ENCODE data around the gene KCNC1.

KCNC1 gene

DNA sequence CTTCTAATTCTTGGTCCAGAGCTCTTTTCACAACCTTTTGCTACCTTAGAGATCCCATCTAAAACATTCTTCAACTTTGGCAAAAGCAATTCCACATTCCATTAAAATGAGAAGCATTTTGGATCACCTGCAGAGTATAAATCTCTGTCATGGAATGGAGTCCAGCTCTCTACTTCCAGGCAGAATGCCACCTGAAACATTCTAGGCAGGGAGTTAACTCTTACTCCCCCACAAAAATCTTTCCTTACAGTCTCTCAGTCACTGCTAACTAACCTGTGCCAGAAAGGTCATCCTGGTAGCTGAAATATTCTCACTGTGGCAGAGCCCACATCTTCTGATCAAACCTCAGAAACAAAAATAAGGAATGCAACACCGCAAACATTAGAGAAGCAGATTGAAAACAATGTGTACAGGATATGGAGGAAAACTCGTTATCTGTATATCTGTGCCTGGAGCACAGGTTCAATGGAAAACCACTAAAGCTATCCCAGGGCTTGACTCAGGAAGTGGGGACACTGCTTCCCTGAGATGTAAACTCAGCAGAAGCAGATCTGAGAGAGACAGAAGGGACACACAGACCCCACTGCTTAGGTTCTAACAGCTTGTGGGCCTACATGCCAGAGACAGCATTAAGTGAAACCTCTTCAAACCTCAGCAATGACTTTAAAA is 78.9 kb downstream of the KCNC1 start:
- Histone ChIP-seq H3K9ac (ENCODE audit: low read depth in 1 of 2, low read length in 2 of 2) (no peak overlapping the region), H3K27ac (ENCODE audit: low read depth, low read length) (no peak overlapping the region), H3K27me3 (ENCODE audit: control insufficient read depth in 1 of 2, insufficient read depth in 2 of 2, low read length in 2 of 2) (no peaks in the 10 kb centered on the region), H3K4me1 (ENCODE audit: control insufficient read depth in 1 of 2, insufficient read depth in 2 of 2, low read length in 2 of 2) (peaks cover 0 to 5% of the 10 kb centered on the region in 2 donors), H3K4me3 (ENCODE audit: low read depth in 1 of 2, low read length in 2 of 2) (no peak overlapping the region), H3K36me3 (ENCODE audit: control insufficient read depth in 1 of 2, insufficient read depth in 2 of 2, low read length in 2 of 2) (no peaks in the 10 kb centered on the region), H3K9me3 (ENCODE audit: control insufficient read depth in 1 of 2, low read length in 2 of 2) (no peaks in the 10 kb centered on the region)

DNA sequence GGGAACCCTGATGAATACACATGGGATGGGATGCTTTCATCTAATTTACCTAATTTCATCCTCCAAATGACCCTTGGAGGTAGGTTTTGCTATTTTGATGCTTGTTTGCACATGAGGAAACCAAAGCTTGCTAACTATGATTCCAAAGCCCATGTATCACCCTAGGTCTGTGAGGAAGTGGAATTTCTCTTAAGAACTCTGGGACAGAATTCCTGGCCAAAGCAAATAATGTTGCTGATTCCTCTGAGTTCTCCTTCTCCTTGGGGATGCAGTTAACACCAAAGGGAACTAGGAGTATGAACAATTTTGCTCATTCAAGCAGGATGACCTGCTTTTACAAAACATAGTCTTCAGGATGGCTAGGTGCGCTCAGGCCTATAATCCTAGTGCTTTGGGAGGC is 80.0 kb downstream of the KCNC1 start:
- Histone ChIP-seq H3K4me1 (ENCODE audit: control insufficient read depth in 1 of 2, insufficient read depth in 2 of 2, low read length in 2 of 2) (peaks cover 0 to 5% of the 10 kb centered on the region in 2 donors), H3K27ac (ENCODE audit: low read depth, low read length) (no peak overlapping the region)

DNA sequence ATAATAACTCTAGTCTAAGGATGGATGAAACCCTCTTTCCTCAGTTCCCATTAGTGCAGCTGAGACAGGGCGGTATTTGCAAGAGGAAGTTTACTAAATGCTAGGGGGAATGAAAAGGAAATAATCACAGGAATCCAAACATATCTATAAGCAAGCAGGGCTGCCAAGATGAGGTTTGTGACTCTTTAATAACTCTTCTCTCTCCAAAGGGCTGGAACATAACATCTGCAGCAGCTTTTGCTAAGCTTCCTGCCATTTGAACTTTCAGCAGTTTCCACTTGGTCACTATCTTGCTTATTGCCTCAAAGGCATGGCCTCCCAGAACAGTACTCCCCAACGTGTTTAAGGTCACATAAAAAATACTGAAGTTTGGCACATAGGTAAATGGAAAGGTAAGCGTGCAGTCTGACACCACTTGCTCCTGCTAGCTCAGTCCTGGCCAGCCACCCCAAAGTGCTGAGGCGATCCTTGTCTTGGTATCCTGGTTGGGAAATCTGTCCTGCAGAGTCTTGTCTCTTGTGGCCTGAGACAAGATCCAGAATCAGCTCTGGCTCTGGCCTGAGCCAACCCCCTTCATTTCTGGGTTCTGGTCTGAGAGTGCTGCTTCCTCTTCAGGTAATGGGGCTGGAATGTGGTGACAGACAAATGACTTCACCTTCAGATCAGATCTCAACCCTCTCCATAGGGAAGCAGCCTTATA is 81.8 kb downstream of the KCNC1 start:
- H3K4me1 ChIP-seq (ENCODE audit: control insufficient read depth in 1 of 2, insufficient read depth in 2 of 2, low read length in 2 of 2), result peaks cover 0 to 5% of the 10 kb centered on the region in 2 donors

More for the DNA sequence above, 80.0 kb downstream of the KCNC1 start:
- no peaks in the 10 kb centered on the region for H3K36me3 ChIP-seq (ENCODE audit: control insufficient read depth in 1 of 2, insufficient read depth in 2 of 2, low read length in 2 of 2)
- H3K4me3 ChIP-seq (ENCODE audit: low read depth in 1 of 2, low read length in 2 of 2), result no peak overlapping the region
- H3K27me3 ChIP-seq (ENCODE audit: control insufficient read depth in 1 of 2, insufficient read depth in 2 of 2, low read length in 2 of 2), result no peaks in the 10 kb centered on the region
- no peak overlapping the region for H3K9ac ChIP-seq (ENCODE audit: low read depth in 1 of 2, low read length in 2 of 2)
- H3K9me3 ChIP-seq (ENCODE audit: control insufficient read depth in 1 of 2, low read length in 2 of 2), result no peaks in the 10 kb centered on the region

DNA sequence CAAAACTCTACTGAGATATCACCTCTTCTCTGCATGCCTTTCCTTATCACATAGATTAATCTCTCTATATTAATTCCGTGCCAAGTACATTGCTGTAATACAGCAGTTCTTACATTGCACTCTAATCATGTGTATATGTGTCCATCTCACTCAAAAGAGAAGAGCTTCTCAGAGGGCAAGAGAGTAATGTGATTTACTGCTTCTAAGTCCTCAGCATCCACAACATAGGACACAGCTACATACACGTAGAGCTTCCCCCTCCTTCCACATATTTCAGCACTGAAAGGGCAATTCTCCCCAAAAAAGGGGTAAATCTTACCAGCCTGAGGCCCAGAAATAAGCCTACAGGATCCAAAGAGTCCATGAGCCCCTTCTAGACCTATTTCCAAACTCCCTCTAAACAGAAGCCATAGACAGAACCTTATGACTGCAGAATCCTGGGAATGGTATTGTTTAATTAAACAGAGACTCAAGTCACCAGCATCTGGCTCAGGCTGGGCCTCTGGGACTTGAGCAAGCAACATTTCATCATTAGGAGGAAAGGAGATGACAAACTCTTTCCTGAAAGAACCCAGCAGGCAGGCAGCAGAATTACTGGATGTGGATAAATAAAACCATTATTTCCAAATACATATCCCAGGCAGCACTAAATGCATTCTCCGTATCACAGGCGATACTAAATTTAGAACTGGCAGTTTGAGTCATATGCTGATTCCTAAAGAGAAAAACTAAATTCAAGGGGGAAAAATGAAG is 87.2 kb downstream of the KCNC1 start:
- H3K36me3 ChIP-seq (ENCODE audit: control insufficient read depth in 1 of 2, insufficient read depth in 2 of 2, low read length in 2 of 2), result no peaks in the 10 kb centered on the region
- H3K27ac ChIP-seq (ENCODE audit: low read depth, low read length), result no peak overlapping the region
- no peak overlapping the region for H3K4me3 ChIP-seq (ENCODE audit: low read depth in 1 of 2, low read length in 2 of 2)
- no peaks in the 10 kb centered on the region for H3K9me3 ChIP-seq (ENCODE audit: control insufficient read depth in 1 of 2, low read length in 2 of 2)
- H3K4me1 ChIP-seq (ENCODE audit: control insufficient read depth in 1 of 2, insufficient read depth in 2 of 2, low read length in 2 of 2), result peaks cover 0 to under 1% of the 10 kb centered on the region in 2 donors
- no peaks in the 10 kb centered on the region for H3K27me3 ChIP-seq (ENCODE audit: control insufficient read depth in 1 of 2, insufficient read depth in 2 of 2, low read length in 2 of 2)
- no peak overlapping the region for H3K9ac ChIP-seq (ENCODE audit: low read depth in 1 of 2, low read length in 2 of 2)

More for the DNA sequence above, 81.8 kb downstream of the KCNC1 start:
- H3K9me3 ChIP-seq (ENCODE audit: control insufficient read depth in 1 of 2, low read length in 2 of 2), result no peaks in the 10 kb centered on the region
- H3K9ac ChIP-seq (ENCODE audit: low read depth in 1 of 2, low read length in 2 of 2), result no peak overlapping the region
- no peak overlapping the region for H3K27ac ChIP-seq (ENCODE audit: low read depth, low read length)
- H3K36me3 ChIP-seq (ENCODE audit: control insufficient read depth in 1 of 2, insufficient read depth in 2 of 2, low read length in 2 of 2), result no peaks in the 10 kb centered on the region
- no peak overlapping the region for H3K4me3 ChIP-seq (ENCODE audit: low read depth in 1 of 2, low read length in 2 of 2)
- H3K27me3 ChIP-seq (ENCODE audit: control insufficient read depth in 1 of 2, insufficient read depth in 2 of 2, low read length in 2 of 2), result no peaks in the 10 kb centered on the region

DNA sequence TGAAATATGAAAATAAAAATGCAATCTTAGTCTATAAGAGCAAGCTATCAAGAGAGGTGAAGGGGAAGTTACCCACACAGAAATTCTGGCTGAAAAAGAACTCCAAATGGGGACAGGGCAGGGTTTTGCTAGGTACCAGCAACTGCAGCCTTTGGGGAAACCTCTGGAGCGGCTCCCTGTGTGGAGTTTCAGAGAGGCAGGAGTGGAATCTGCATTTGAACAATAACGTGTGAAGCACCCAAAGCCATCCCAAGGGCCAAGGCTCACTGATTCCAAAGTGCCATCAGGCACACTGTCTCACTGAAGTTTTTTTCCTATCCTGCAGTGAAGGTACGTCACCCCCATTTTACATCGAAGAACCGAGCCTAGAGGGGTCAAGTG is 87.8 kb downstream of the KCNC1 start:
- Histone ChIP-seq H3K4me1 (ENCODE audit: control insufficient read depth in 1 of 2, insufficient read depth in 2 of 2, low read length in 2 of 2) (peaks cover 0 to under 1% of the 10 kb centered on the region in 2 donors), H3K36me3 (ENCODE audit: control insufficient read depth in 1 of 2, insufficient read depth in 2 of 2, low read length in 2 of 2) (no peaks in the 10 kb centered on the region), H3K9me3 (ENCODE audit: control insufficient read depth in 1 of 2, low read length in 2 of 2) (no peaks in the 10 kb centered on the region), H3K9ac (ENCODE audit: low read depth in 1 of 2, low read length in 2 of 2) (no peak overlapping the region), H3K27ac (ENCODE audit: low read depth, low read length) (no peak overlapping the region), H3K4me3 (ENCODE audit: low read depth in 1 of 2, low read length in 2 of 2) (no peak overlapping the region), H3K27me3 (ENCODE audit: control insufficient read depth in 1 of 2, insufficient read depth in 2 of 2, low read length in 2 of 2) (no peaks in the 10 kb centered on the region)

DNA sequence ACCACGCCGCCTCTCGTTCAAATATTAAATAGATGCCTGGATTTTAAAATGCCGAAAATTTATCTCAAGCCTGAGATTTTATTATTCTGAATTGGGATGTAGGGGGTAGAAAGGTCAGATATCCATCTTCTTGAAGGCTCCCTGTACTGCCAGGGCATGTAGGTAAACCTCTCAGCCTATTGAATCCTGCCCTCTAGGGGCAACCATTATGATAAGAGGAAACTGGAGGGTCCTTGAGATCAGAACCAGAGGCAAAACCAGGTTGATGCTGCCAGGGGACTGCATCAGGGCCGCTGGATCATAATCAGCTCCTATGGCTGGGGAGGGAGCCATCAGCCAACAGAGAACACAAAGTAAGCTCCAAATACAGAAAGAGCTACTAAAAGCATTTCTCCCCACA is 92.4 kb downstream of the KCNC1 start:
- no peaks in the 10 kb centered on the region for H3K36me3 ChIP-seq (ENCODE audit: control insufficient read depth in 1 of 2, insufficient read depth in 2 of 2, low read length in 2 of 2)
- H3K9ac ChIP-seq (ENCODE audit: low read depth in 1 of 2, low read length in 2 of 2), result no peak overlapping the region
- no peak overlapping the region for H3K4me3 ChIP-seq (ENCODE audit: low read depth in 1 of 2, low read length in 2 of 2)
- H3K9me3 ChIP-seq (ENCODE audit: control insufficient read depth in 1 of 2, low read length in 2 of 2), result no peaks in the 10 kb centered on the region
- H3K4me1 ChIP-seq (ENCODE audit: control insufficient read depth in 1 of 2, insufficient read depth in 2 of 2, low read length in 2 of 2), result peaks cover 0 to 8% of the 10 kb centered on the region in 2 donors
- no peaks in the 10 kb centered on the region for H3K27me3 ChIP-seq (ENCODE audit: control insufficient read depth in 1 of 2, insufficient read depth in 2 of 2, low read length in 2 of 2)
- H3K27ac ChIP-seq (ENCODE audit: low read depth, low read length), result no peak overlapping the region

DNA sequence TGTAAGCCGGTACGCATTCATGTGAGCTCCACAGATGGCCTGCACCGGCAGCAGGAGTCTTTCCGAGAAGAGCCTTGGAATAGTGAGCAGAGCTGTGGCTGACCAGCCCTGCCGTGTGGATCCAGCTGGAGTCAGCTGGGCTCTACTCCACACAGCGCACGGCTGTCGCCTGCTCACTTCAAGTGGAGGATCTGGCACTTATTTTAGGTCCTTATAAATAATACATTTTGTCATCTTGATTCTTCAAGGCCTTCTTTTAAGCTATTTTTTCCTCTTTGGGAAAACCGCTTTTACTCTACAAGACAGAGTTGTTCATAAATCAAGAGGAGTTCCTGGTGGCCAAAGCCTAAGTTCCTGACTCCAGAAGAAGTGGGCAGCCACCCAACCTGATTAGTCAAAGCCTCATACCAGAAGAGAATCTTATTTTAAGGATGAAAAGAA is 93.8 kb downstream of the KCNC1 start:
- H3K9ac ChIP-seq (ENCODE audit: low read depth in 1 of 2, low read length in 2 of 2), result no peak overlapping the region
- H3K9me3 ChIP-seq (ENCODE audit: control insufficient read depth in 1 of 2, low read length in 2 of 2), result no peaks in the 10 kb centered on the region
- H3K27ac ChIP-seq (ENCODE audit: low read depth, low read length), result no peak overlapping the region
- peaks cover 0 to 8% of the 10 kb centered on the region in 2 donors for H3K4me1 ChIP-seq (ENCODE audit: control insufficient read depth in 1 of 2, insufficient read depth in 2 of 2, low read length in 2 of 2)
- no peak overlapping the region for H3K4me3 ChIP-seq (ENCODE audit: low read depth in 1 of 2, low read length in 2 of 2)
- H3K27me3 ChIP-seq (ENCODE audit: control insufficient read depth in 1 of 2, insufficient read depth in 2 of 2, low read length in 2 of 2), result no peaks in the 10 kb centered on the region
- no peaks in the 10 kb centered on the region for H3K36me3 ChIP-seq (ENCODE audit: control insufficient read depth in 1 of 2, insufficient read depth in 2 of 2, low read length in 2 of 2)

DNA sequence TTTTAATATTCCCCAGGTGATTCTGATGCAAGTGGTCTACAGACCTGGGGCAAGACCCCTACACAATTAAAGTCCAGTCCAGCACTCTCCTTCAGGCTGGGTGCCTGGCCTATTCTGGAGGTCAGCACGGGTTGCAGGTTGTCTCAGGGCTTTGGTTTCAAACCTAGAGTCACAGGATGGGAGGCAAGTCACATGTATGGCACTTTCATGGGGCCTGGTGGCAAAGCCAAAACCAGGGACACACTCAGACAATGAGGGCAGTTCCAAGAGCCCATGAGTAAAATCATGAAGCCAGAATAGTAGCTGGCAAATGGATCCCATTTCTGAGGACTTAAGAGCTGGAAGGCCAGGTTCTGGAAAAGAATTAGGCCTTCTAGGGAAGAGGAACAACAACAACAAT is 96.6 kb downstream of the KCNC1 start:
- no peak overlapping the region for H3K4me3 ChIP-seq (ENCODE audit: low read depth in 1 of 2, low read length in 2 of 2)
- H3K9me3 ChIP-seq (ENCODE audit: control insufficient read depth in 1 of 2, low read length in 2 of 2), result no peaks in the 10 kb centered on the region
- peaks cover 0 to 8% of the 10 kb centered on the region in 2 donors for H3K4me1 ChIP-seq (ENCODE audit: control insufficient read depth in 1 of 2, insufficient read depth in 2 of 2, low read length in 2 of 2)
- no peak overlapping the region for H3K27ac ChIP-seq (ENCODE audit: low read depth, low read length)
- H3K27me3 ChIP-seq (ENCODE audit: control insufficient read depth in 1 of 2, insufficient read depth in 2 of 2, low read length in 2 of 2), result no peaks in the 10 kb centered on the region
- H3K9ac ChIP-seq (ENCODE audit: low read depth in 1 of 2, low read length in 2 of 2), result no peak overlapping the region
- no peaks in the 10 kb centered on the region for H3K36me3 ChIP-seq (ENCODE audit: control insufficient read depth in 1 of 2, insufficient read depth in 2 of 2, low read length in 2 of 2)

DNA sequence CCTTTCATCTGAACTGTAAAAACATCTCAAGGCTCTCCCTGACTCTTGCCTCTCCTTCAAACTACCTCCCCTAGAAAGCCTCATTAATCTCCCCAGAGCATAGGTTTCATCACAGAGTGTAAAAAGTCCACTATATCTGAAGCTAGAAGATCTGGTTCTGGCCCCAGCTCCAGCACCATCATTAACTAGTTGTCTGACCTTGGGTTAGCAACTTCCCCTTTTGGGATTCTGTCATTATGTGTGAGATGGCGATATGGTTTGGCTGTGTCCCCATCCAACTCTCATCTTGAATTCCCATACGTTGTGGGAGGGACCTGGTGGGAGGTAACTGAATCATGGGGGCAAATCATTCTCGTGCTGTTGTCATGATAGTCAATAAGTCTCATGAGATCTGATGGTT is 97.3 kb downstream of the KCNC1 start:
- Histone ChIP-seq H3K27ac (ENCODE audit: low read depth, low read length) (no peak overlapping the region), H3K9ac (ENCODE audit: low read depth in 1 of 2, low read length in 2 of 2) (no peak overlapping the region), H3K27me3 (ENCODE audit: control insufficient read depth in 1 of 2, insufficient read depth in 2 of 2, low read length in 2 of 2) (no peaks in the 10 kb centered on the region), H3K9me3 (ENCODE audit: control insufficient read depth in 1 of 2, low read length in 2 of 2) (no peaks in the 10 kb centered on the region), H3K4me3 (ENCODE audit: low read depth in 1 of 2, low read length in 2 of 2) (no peak overlapping the region), H3K36me3 (ENCODE audit: control insufficient read depth in 1 of 2, insufficient read depth in 2 of 2, low read length in 2 of 2) (no peaks in the 10 kb centered on the region), H3K4me1 (ENCODE audit: control insufficient read depth in 1 of 2, insufficient read depth in 2 of 2, low read length in 2 of 2) (peaks cover 0 to 8% of the 10 kb centered on the region in 2 donors)

Data from duodenal mucosa (tissue), 2 donors.